Mesothelial cell of epicardium (in vitro differentiated cells): Measurements from ENCODE around the gene DYSF. TPM values are rescaled to one million over a fixed set of nuclear protein-coding genes. Genes with fewer than 3 reads are reported as not detected.

Source experiments
- DNase-seq, 2 experiments: peaks; one replicate each; pipeline ENCODE4 v3.0.0; 2021; ENCODE audit warnings: low spot score in 2 of 2; ENCODE audit not compliant: unreplicated experiment in 2 of 2
- H3K27ac Mint-ChIP-seq: 2 replicates; pipeline ENCODE4 v1.8.0; 2021; ENCODE audit warnings: mixed read lengths
- H3K27me3 Mint-ChIP-seq: 2 replicates; pipeline ENCODE4 v1.8.0; 2021; ENCODE audit warnings: low read depth, mixed read lengths
- H3K36me3 Mint-ChIP-seq: 2 replicates; pipeline ENCODE4 v1.8.0; 2021; ENCODE audit warnings: mixed read lengths
- H3K4me1 Mint-ChIP-seq: 2 replicates; pipeline ENCODE4 v1.8.0; 2021; ENCODE audit warnings: mixed read lengths
- H3K4me3 Mint-ChIP-seq: 2 replicates; pipeline ENCODE4 v1.8.0; 2021; ENCODE audit warnings: mild to moderate bottlenecking, moderate library complexity, mixed read lengths
- H3K9me3 Mint-ChIP-seq: 2 replicates; pipeline ENCODE4 v1.8.0; 2021; ENCODE audit warnings: mixed read lengths
- total RNA-seq: library from RNA; stranded (reverse); gene quantifications from 3 replicates; pipeline ENCODE4 v1.2.1, GENCODE V29; 2021
- TF ChIP-seq, protein P1 (sequence below): fragments of 200-600 bp; sonication (generic); IDR thresholded peaks from one replicate; pipeline ENCODE4 v1.5.0; 2021; ENCODE audit warnings: antibody characterized with exemption; ENCODE audit not compliant: unreplicated experiment

The DYSF gene
- total RNA-seq, 1 donor from 2014 or later: 0.96 TPM

DNA sequence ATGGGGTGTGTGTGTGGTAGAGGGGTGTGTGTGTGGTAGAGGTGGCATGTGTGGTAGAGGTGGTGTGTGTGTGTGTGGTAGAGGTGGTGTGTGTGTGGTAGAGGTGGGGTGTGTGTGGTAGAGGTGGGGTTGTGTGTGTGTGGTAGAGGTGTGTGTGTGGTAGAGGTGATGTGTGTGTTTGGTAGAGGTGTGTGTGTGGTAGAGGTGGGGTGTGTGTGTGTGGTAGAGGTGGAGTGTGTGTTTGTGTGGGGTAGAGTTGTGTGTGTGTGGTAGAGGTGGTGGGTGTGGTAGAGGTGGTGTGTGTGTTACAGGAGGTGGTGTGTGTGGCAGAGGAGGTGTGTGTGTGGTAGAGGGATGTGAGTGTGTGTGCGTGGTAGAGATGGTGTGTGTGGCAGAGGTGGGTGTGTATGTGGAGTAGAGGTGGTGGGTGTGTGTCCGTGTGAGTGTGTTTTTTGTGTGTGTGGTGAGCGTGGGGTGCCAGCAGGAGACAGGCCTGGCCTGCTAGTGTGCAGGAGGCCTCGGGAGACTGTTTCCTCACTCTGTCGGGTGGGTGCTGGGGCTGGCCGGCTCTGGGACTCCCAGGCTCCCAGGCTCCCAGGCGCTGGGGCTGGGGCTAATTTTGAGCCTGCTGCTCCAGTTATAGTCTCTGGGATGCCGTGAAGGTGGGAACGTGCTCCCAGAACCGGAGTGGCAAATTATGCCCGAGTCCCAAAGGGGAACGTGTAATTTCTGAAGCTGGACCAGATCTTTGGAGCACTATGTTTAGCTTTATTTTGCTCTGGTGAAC, 165.2 kb downstream of the DYSF start:
- DNase-seq: peak in 1 of 2 experiments; percentile 39
- TF ChIP-seq, protein P1, sequence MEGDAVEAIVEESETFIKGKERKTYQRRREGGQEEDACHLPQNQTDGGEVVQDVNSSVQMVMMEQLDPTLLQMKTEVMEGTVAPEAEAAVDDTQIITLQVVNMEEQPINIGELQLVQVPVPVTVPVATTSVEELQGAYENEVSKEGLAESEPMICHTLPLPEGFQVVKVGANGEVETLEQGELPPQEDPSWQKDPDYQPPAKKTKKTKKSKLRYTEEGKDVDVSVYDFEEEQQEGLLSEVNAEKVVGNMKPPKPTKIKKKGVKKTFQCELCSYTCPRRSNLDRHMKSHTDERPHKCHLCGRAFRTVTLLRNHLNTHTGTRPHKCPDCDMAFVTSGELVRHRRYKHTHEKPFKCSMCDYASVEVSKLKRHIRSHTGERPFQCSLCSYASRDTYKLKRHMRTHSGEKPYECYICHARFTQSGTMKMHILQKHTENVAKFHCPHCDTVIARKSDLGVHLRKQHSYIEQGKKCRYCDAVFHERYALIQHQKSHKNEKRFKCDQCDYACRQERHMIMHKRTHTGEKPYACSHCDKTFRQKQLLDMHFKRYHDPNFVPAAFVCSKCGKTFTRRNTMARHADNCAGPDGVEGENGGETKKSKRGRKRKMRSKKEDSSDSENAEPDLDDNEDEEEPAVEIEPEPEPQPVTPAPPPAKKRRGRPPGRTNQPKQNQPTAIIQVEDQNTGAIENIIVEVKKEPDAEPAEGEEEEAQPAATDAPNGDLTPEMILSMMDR: no peak
- Mint-ChIP-seq H3K9me3 (no peaks in the 10 kb centered on the region), H3K4me1 (peaks cover 12% of the 10 kb centered on the region), H3K4me3 (no peak overlapping the region), H3K27ac (no peak overlapping the region), H3K36me3 (no peaks in the 10 kb centered on the region), H3K27me3 (no peaks in the 10 kb centered on the region)

- Mint-ChIP-seq H3K4me1 (peaks cover 12% of the 10 kb centered on the region), H3K36me3 (no peaks in the 10 kb centered on the region), H3K27me3 (no peaks in the 10 kb centered on the region), H3K4me3 (no peak overlapping the region), H3K27ac (no peak overlapping the region), H3K9me3 (no peaks in the 10 kb centered on the region)
- TF ChIP-seq, protein P1: no peak
- peak in 1 of 2 experiments; percentile 38 for DNase-seq
Measured at GRCh38 chr2:71619230-71619741, 165.9 kb downstream of the DYSF start.

- H3K9me3 Mint-ChIP-seq: no peaks in the 10 kb centered on the region
- H3K4me1 Mint-ChIP-seq: peaks cover 6% of the 10 kb centered on the region
- TF ChIP-seq, protein P1: no peak
- no peaks in the 10 kb centered on the region for H3K27me3 Mint-ChIP-seq
- H3K27ac Mint-ChIP-seq: no peak overlapping the region
- H3K4me3 Mint-ChIP-seq: no peak overlapping the region
- H3K36me3 Mint-ChIP-seq: no peaks in the 10 kb centered on the region
- DNase-seq: no peak
Measured at GRCh38 chr2:71620116-71620515, 166.8 kb downstream of the DYSF start.

GRCh38 chr2:71620851-71621251, 167.5 kb downstream of the DYSF start:
- Mint-ChIP-seq H3K27ac (no peak overlapping the region), H3K27me3 (no peaks in the 10 kb centered on the region)
- peak in 1 of 2 experiments; percentile 25 for DNase-seq

GRCh38 chr2:71629273-71629672, 175.9 kb downstream of the DYSF start:
- peaks cover 13% of the 10 kb centered on the region for H3K9me3 Mint-ChIP-seq
- no peak for DNase-seq
- H3K4me3 Mint-ChIP-seq: no peak overlapping the region
- H3K27ac Mint-ChIP-seq: no peak overlapping the region
- H3K36me3 Mint-ChIP-seq: peaks cover 3% of the 10 kb centered on the region
- H3K27me3 Mint-ChIP-seq: no peaks in the 10 kb centered on the region
- TF ChIP-seq, protein P1: no peak
- H3K4me1 Mint-ChIP-seq: peaks cover 12% of the 10 kb centered on the region

More at GRCh38 chr2:71620851-71621251, 167.5 kb downstream of the DYSF start:
- Mint-ChIP-seq H3K9me3 (no peaks in the 10 kb centered on the region), H3K4me1 (peaks cover 6% of the 10 kb centered on the region), H3K36me3 (no peaks in the 10 kb centered on the region), H3K4me3 (no peak overlapping the region)
- TF ChIP-seq, protein P1: no peak
